ENCODE data around the gene DOCK7. TPM values are rescaled to one million over a fixed set of nuclear protein-coding genes. Genes with fewer than 3 reads are reported as not detected.

DOCK7 gene
- total RNA-seq, 2 experiments from 2014 or later: 12.7 to 13.9 TPM

DNA sequence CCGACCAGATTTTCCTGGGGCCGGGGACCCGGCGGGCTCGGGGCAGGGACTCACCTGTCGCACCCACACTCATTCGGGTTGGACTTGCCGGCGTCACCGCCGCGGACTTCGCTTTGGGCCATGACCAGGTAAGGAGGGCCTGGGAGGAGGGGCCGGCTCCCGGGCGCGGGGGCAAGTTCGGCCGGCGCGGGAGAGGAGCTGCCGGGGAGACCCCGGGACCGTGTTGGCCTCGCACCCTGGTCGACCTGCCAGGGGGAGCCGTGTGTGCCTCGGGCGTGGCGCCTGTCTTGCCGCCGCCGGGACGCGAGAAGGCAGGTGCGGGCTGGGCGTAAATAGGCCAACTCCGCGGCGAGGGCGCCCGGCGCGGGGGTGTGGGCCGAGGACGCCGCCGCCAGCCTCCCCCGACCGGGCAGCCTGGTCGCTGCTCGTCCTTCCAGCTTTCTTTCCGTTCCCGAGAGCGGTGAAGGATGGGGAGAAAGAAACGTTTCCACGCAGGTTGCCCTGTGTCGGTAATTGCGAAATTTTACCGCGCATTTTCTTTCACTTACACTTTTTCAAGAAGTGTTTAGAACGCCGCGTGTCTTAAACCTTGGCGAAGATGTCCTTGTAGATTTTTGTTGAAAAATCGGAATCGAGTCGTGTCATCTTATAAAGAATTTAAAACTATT lies 250.8 kb downstream of the DOCK7 start:
- Mint-ChIP-seq H3K4me3 (peak overlapping the region; percentile 88), H3K36me3 (peaks cover 38% of the 10 kb centered on the region), H3K9me3 (peaks cover 2% of the 10 kb centered on the region), H3K4me1 (peaks cover 31% of the 10 kb centered on the region), H3K27ac (peak overlapping the region; percentile 98), H3K27me3 (no peaks in the 10 kb centered on the region)
- DNase-seq: peak; percentile 49

DNA sequence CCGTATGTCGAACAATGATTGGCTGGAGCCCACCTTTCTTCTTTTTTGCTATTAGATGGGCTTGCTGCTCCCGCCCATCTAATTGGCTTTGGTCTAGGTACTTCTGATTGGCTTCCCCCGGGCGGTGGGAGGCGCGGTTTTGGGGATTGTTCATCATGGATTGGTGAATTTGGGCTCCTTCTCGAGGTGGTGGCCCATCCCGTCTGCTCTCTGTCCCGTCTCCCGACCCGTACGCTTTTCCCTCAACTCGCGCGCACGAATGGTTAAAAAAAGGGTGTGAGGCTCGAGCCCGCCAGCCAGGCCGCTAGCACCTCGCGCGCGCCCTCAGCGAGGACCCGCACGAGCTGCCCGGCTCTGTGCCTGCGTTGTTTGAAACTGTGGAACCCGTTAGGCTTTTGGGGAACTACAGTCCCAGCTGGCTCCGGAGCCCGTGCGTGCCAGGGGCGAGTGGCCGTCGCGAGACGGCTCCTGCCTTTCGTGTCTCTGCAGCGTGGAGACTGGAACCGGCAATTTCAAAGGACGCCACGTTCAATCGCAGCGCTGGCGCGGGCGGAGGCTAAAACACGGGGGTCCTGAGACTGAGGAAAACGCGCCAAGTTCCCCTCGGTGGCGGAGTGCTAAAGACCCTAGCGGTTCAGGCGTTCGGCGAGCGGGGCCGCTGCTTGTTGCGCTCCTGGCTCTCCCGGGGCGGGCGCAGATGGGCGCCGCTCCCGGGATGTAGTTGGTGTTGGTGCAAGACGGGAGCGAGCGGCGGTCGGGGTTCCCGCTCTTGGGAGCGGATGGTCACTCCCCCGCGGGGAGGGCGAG lies 251.5 kb downstream of the DOCK7 start, which contains the start of gene USP1:
Gene USP1, plus strand, starts transcription at position 584 of the 807 bp plus-strand sequence. CDS start 2,819 bp downstream, outside the sequence.
- no peaks in the 10 kb centered on the region for H3K27me3 Mint-ChIP-seq
- H3K4me3 Mint-ChIP-seq: peak within 1 kb of the TSS; percentile 88
- peak within 1 kb of the TSS; percentile 98 for H3K27ac Mint-ChIP-seq
- peaks cover 33% of the 10 kb centered on the region for H3K36me3 Mint-ChIP-seq
- DNase-seq: peak; percentile 98
- peaks cover 2% of the 10 kb centered on the region for H3K9me3 Mint-ChIP-seq
- H3K4me1 Mint-ChIP-seq: peaks cover 27% of the 10 kb centered on the region

DNA sequence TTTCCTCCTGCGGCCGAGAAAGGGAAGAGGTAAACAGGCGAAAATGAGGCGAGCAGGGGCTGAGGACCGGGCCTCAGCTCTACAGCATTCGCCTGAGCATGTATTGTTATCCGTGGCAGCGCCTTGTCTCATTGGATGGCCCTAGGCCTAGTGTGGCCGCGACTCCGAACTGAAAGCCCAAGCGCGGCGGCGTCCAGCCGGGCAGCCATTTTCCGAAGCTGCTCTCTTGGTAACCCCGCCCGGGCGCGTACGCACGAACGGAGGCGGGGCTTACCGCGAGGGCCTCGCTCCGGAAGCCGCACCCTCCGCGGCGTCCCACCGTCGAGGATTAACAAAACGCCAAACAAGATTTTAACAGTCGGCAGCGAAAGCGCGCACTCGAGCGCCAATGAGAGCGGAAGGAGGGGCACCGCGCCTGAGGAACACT lies 252.1 kb downstream of the DOCK7 start:
- peak overlapping the region; percentile 98 for H3K27ac Mint-ChIP-seq
- DNase-seq: peak; percentile 96
- H3K4me1 Mint-ChIP-seq: peaks cover 26% of the 10 kb centered on the region
- H3K9me3 Mint-ChIP-seq: peaks cover 2% of the 10 kb centered on the region
- peak overlapping the region; percentile 88 for H3K4me3 Mint-ChIP-seq
- H3K27me3 Mint-ChIP-seq: no peaks in the 10 kb centered on the region
- H3K36me3 Mint-ChIP-seq: peaks cover 31% of the 10 kb centered on the region

DNA sequence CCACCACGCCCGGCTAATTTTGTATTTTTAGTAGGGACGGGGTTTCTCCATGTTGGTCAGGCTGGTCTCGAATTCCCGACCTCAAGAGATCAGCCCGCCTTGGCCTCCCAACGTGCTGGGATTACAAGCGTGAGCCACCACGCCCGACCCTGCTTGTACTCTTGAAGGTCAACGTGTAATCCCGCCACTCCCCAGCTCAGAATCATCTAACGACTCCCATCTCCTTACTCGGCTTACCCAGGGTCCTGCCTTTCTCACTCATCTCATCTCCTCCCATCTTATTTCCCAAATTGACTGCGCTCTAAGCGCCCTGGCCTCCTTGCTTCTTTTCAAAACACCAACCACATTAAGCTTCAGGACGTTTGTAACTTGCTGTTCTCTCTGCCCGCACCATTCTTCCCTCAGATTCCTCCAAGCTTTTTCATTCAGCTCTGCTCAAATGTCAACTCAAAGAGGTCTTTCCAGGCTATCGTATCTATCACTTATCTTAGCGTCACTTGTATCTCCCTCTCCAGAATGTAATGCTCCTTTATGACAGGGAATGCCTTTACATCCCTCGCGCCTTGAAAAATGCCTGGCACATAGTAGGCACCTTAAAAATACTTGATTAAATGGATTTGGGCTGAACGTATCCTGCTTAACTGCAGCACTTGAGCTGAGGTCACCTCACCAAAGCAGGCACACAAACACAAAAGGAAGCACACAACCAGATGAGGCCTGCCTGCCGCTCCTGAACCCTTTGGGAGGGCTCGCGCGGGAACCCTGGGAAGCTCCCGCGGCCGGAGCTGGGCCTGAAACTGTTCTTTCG lies 252.8 kb downstream of the DOCK7 start:
- peak overlapping the region; percentile 98 for H3K27ac Mint-ChIP-seq
- H3K9me3 Mint-ChIP-seq: peaks cover 2% of the 10 kb centered on the region
- H3K4me3 Mint-ChIP-seq: peak overlapping the region; percentile 88
- peaks cover 20% of the 10 kb centered on the region for H3K4me1 Mint-ChIP-seq
- H3K27me3 Mint-ChIP-seq: no peaks in the 10 kb centered on the region
- DNase-seq: no peak
- peaks cover 25% of the 10 kb centered on the region for H3K36me3 Mint-ChIP-seq

DNA sequence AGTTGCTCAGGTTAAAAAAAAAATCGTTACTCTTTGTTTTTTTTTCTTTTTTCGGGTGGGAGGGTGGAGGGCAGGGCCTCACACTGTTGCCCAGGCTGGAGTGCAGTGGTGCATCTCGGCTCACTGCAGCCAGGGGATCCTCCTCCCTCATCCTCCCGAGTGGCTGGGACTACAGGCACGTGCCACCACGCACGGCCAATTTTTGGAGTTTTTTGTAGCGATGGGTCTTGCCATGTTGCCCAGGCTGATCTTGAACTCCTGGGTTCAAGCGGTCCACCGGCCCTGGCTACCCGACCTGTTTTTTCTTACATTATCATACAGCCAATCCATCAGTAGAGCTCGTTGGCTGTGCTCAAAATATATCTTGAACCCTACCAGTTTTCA lies 253.6 kb downstream of the DOCK7 start:
- H3K27me3 Mint-ChIP-seq: no peaks in the 10 kb centered on the region
- no peak for DNase-seq
- peak overlapping the region; percentile 88 for H3K4me3 Mint-ChIP-seq
- H3K27ac Mint-ChIP-seq: peak overlapping the region; percentile 98
- peaks cover 13% of the 10 kb centered on the region for H3K4me1 Mint-ChIP-seq
- peaks cover 2% of the 10 kb centered on the region for H3K9me3 Mint-ChIP-seq
- H3K36me3 Mint-ChIP-seq: peaks cover 19% of the 10 kb centered on the region

DNA sequence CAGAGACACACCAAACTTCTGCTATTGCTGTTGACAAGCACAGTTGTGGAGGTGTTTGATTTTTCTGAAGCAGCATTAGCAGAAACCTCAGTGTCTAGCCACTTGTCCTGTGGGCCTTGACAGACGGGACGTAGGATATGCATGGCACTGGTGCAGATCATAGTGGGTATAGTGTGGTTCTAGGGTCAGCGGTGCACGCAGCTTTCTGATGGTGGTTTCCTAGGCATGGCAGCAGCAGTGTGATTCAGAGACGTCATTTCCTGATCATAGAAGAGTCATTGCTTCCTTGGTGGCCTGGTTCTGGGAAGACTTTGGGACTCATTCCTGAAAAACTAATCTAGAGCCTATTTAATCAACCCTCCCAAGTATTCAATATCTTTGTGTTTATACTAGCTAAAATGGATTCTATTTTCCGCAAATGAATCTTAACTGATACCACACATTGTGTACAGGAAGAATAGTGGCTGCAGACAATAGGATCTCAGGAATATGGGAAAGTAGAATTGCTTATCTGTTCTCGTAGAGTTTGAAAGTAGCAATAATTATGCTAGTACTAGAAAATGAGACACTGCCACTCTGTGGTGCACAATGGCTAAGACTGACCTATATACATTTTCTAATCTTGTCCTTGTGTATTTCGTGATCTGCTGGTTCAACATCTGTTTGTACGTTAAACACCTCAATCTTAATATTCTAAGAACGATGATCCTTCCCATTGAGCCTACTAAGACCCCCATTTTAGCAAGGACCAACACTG lies 254.1 kb downstream of the DOCK7 start:
- no peak for DNase-seq
- Mint-ChIP-seq H3K27me3 (no peaks in the 10 kb centered on the region), H3K36me3 (peaks cover 19% of the 10 kb centered on the region), H3K4me1 (peaks cover 9% of the 10 kb centered on the region), H3K27ac (no peak overlapping the region), H3K9me3 (peaks cover 2% of the 10 kb centered on the region), H3K4me3 (no peak overlapping the region)

DNA sequence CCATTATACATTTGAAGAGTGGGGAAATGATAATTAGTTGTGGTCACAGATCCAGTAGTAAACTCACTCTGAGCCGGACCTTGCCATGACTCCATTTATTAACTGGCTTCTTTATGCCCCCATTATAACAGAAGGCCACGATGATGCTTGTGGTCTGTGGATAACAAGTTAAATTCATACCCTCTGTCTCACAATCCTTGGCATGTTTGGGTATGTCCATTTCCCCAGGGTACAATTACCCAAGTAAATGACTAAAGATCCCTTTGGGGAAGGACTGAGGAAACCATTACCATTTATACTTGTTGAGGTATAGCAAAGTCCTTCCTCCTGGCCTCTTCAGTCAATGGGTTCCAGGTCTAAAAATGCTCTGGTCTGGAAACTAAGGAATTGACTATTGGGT lies 258.6 kb downstream of the DOCK7 start:
- no peak overlapping the region for H3K4me3 Mint-ChIP-seq
- H3K4me1 Mint-ChIP-seq: no peaks in the 10 kb centered on the region
- no peaks in the 10 kb centered on the region for H3K9me3 Mint-ChIP-seq
- no peaks in the 10 kb centered on the region for H3K27me3 Mint-ChIP-seq
- no peak for DNase-seq
- H3K36me3 Mint-ChIP-seq: no peaks in the 10 kb centered on the region
- H3K27ac Mint-ChIP-seq: no peak overlapping the region

DNA sequence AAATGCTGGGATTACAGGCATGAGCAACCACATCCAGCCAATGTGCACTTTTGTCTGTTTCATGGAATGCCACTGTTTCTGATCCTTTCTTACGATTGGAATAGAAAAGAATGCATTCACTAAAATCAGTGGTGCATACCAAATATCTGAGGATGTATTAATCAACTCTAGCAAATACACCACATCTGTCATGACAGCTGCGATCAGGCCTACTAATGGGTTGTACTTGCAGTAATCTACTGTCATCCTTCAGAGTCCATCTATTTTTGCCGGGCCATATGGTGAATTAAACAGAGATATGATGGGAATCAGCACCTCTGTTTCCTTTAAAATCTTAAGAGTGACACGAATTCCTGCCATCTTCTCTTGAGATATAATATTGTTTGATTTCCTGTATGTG lies 259.8 kb downstream of the DOCK7 start:
- no peaks in the 10 kb centered on the region for H3K36me3 Mint-ChIP-seq
- no peaks in the 10 kb centered on the region for H3K27me3 Mint-ChIP-seq
- no peak overlapping the region for H3K4me3 Mint-ChIP-seq
- no peaks in the 10 kb centered on the region for H3K9me3 Mint-ChIP-seq
- H3K27ac Mint-ChIP-seq: no peak overlapping the region
- no peak for DNase-seq
- H3K4me1 Mint-ChIP-seq: no peaks in the 10 kb centered on the region

DNA sequence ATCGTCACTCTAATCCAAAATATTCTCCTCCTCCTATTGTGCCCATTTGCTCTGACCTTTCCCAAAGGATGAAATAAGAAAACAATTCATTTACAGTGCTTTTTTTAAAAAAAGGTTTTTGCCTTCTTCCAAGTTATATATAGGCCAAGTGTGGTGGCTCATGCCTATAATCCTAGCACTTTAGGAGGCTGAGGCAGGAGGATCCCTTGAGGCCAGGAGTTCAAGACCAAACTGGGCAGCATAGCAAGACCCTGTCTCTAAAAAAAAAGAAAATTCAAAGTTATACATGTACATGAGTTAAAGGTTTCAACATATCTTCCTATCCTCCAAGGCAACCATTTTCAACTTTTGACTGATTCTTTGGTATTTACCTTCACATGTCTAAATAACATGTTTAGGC lies 261.4 kb downstream of the DOCK7 start:
- H3K27me3 Mint-ChIP-seq: no peaks in the 10 kb centered on the region
- H3K4me1 Mint-ChIP-seq: no peaks in the 10 kb centered on the region
- no peaks in the 10 kb centered on the region for H3K9me3 Mint-ChIP-seq
- H3K27ac Mint-ChIP-seq: no peak overlapping the region
- no peak overlapping the region for H3K4me3 Mint-ChIP-seq
- DNase-seq: no peak
- H3K36me3 Mint-ChIP-seq: no peaks in the 10 kb centered on the region

DNA sequence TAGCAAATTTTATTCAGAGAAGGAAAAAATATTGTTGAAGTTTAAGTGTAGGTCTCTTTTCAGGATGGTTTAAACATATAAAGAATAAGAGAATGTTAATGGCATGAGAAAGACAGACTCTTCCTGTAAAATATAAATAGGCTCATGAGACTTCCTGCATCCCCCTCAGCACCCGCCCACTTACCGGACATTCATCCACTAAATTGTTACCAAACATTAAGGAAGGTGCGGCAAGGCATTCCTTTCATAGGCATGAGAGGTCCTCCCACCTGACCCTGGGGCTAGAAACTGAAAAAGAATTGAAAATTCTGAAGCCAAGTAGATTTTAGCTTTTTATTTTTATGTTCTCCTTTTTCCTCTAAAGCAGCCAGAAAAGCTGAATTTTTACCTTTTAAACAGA lies 261.9 kb downstream of the DOCK7 start:
- Mint-ChIP-seq H3K36me3 (no peaks in the 10 kb centered on the region), H3K4me3 (no peak overlapping the region), H3K9me3 (no peaks in the 10 kb centered on the region), H3K27me3 (no peaks in the 10 kb centered on the region), H3K4me1 (no peaks in the 10 kb centered on the region), H3K27ac (no peak overlapping the region)
- DNase-seq: no peak

DNA sequence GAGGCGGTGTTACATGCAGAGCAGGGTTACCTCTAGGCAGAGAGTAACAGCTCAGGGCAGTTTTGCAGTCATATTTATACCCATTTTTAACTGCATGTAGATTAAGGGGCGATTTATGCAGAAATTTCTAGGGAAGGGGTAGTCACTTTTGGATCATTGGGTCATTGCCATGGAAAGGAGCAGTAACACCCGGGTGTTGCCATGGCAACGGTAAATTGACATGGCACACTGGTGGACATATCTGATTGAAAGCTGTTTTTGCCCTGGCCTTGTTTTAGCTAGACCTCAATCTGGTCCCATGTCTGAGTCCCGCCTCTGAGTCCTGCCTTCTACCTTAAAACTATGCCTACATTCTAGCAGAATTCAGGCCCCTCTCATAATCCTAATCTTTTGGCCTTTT lies 263.1 kb downstream of the DOCK7 start:
- H3K36me3 Mint-ChIP-seq: no peaks in the 10 kb centered on the region
- H3K9me3 Mint-ChIP-seq: no peaks in the 10 kb centered on the region
- no peaks in the 10 kb centered on the region for H3K4me1 Mint-ChIP-seq
- no peak overlapping the region for H3K4me3 Mint-ChIP-seq
- no peak overlapping the region for H3K27ac Mint-ChIP-seq
- H3K27me3 Mint-ChIP-seq: peaks cover 3% of the 10 kb centered on the region
- DNase-seq: no peak

DNA sequence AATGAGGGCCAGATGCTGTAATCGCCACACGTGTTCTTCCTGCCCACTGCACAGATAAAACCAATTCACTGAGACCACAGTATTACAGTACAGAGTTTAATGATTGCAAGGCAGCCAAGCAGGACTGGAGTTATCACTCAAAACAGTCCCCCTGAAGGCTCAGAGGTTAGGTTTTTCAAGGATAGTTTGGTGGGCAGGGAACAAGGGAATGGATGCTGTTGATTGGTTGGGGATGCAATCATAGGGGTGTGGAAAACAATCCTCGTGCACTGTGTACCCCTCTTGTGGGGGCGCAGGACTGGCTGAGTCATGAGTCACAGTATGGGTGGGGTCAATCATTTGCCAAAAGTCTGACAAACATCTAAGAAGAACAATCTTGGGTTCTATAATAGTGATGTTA lies 263.8 kb downstream of the DOCK7 start:
- no peaks in the 10 kb centered on the region for H3K4me1 Mint-ChIP-seq
- H3K36me3 Mint-ChIP-seq: no peaks in the 10 kb centered on the region
- H3K27me3 Mint-ChIP-seq: peaks cover 4% of the 10 kb centered on the region
- DNase-seq: no peak
- no peak overlapping the region for H3K27ac Mint-ChIP-seq
- H3K4me3 Mint-ChIP-seq: no peak overlapping the region
- H3K9me3 Mint-ChIP-seq: no peaks in the 10 kb centered on the region

DNA sequence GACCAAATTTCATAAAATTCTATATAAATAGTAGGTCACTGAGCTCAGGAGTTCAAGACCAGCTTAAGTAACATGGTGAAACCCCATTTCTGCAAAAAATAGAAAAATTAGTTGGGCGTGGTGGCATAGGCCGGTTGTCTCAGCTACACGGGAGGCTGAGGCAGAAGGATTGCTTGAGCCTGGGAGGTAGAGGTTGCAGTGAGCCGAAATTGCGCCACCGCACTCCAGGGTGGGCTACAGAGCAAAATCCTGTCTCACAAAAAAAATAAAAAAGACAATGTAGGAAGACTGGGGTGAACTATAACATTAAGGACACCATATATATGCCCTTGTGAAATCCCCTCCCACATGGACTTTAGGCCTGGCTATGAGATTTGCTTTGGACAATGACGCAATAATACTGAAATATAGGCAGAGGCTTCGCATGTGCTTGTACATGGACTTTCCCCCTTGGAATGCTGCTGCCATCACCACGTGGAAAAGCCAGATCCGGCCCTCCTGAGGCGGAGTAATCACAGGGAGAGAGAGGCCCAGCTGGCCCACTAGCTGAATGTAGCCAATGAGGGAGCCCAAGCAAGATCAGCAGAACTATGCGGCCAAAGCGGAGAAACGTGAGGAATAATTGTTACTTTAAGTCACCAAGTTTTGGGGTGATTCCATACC lies 264.5 kb downstream of the DOCK7 start:
- no peak for DNase-seq
- Mint-ChIP-seq H3K4me3 (no peak overlapping the region), H3K36me3 (no peaks in the 10 kb centered on the region), H3K4me1 (no peaks in the 10 kb centered on the region), H3K27ac (no peak overlapping the region), H3K27me3 (peaks cover 4% of the 10 kb centered on the region), H3K9me3 (no peaks in the 10 kb centered on the region)

DNA sequence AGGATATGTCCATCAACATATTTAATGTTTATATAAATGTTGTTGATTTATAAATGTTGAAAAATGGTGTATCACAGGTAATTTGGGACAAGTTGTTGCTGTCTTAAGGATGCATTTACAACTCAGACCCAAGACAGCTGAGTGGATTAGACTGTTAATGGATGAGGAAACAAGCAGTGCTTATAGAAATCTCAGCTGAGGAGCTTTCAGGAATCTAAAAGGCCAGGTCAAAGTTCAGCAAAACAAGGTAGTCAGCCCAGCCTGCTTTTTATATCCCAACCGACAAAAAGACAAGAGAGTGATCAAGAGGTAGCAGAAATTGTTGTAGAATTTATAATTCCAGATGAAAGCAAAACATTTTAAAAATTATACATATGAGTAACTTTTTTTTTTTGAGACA lies 268.0 kb downstream of the DOCK7 start:
- no peak overlapping the region for H3K4me3 Mint-ChIP-seq
- no peaks in the 10 kb centered on the region for H3K36me3 Mint-ChIP-seq
- no peak overlapping the region for H3K27ac Mint-ChIP-seq
- peaks cover 4% of the 10 kb centered on the region for H3K27me3 Mint-ChIP-seq
- H3K4me1 Mint-ChIP-seq: no peaks in the 10 kb centered on the region
- DNase-seq: no peak
- H3K9me3 Mint-ChIP-seq: no peaks in the 10 kb centered on the region

Measured in activated naive CD8-positive, alpha-beta T cell treated with anti-CD3 and anti-CD28 coated beads for 36 hours (primary cell).